Osteocyte (in vitro differentiated cells): ENCODE measurements around the gene POLR1G. TPM values are rescaled to one million over a fixed set of nuclear protein-coding genes. Genes with fewer than 3 reads are reported as not detected.

Source experiments
- DNase-seq: peaks from one replicate; pipeline ENCODE4 v3.0.0; 2021; ENCODE audit warnings: mixed read lengths; ENCODE audit not compliant: unreplicated experiment; ENCODE audit errors: extremely low spot score
- H3K27ac Mint-ChIP-seq: one replicate; pipeline ENCODE4 v1.8.0; 2021; ENCODE audit warnings: mild to moderate bottlenecking, mixed read lengths; ENCODE audit not compliant: unreplicated experiment
- H3K27me3 Mint-ChIP-seq: one replicate; pipeline ENCODE4 v1.8.0; 2021; ENCODE audit warnings: mixed read lengths; ENCODE audit not compliant: unreplicated experiment
- H3K36me3 Mint-ChIP-seq: one replicate; pipeline ENCODE4 v1.8.0; 2021; ENCODE audit warnings: mixed read lengths; ENCODE audit not compliant: unreplicated experiment
- H3K4me1 Mint-ChIP-seq: one replicate; pipeline ENCODE4 v1.8.0; 2021; ENCODE audit warnings: mixed read lengths; ENCODE audit not compliant: unreplicated experiment
- H3K4me3 Mint-ChIP-seq: one replicate; pipeline ENCODE4 v1.8.0; 2021; ENCODE audit warnings: mild to moderate bottlenecking, moderate library complexity, mixed read lengths; ENCODE audit not compliant: unreplicated experiment
- H3K9me3 Mint-ChIP-seq: one replicate; pipeline ENCODE4 v1.8.0; 2021; ENCODE audit warnings: mixed read lengths; ENCODE audit not compliant: unreplicated experiment
- total RNA-seq: library from RNA; stranded (reverse); gene quantifications from 2 replicates; pipeline ENCODE4 v1.2.1, GENCODE V29; 2021
- TF ChIP-seq, protein P1 (sequence below): fragments of 200-600 bp; sonication (generic); IDR thresholded peaks from 2 replicates; pipeline ENCODE4 v1.5.0; 2021; ENCODE audit warnings: antibody characterized with exemption, mild to moderate bottlenecking, moderate library complexity

Gene POLR1G
- total RNA-seq, 1 donor from 2014 or later = 7.6 TPM

- Mint-ChIP-seq H3K4me1 (peaks cover 32% of the 10 kb centered on the region), H3K27me3 (no peaks in the 10 kb centered on the region), H3K36me3 (peaks cover 13% of the 10 kb centered on the region), H3K9me3 (no peaks in the 10 kb centered on the region), H3K4me3 (no peak overlapping the region), H3K27ac (no peak overlapping the region)
- TF ChIP-seq, protein P1, sequence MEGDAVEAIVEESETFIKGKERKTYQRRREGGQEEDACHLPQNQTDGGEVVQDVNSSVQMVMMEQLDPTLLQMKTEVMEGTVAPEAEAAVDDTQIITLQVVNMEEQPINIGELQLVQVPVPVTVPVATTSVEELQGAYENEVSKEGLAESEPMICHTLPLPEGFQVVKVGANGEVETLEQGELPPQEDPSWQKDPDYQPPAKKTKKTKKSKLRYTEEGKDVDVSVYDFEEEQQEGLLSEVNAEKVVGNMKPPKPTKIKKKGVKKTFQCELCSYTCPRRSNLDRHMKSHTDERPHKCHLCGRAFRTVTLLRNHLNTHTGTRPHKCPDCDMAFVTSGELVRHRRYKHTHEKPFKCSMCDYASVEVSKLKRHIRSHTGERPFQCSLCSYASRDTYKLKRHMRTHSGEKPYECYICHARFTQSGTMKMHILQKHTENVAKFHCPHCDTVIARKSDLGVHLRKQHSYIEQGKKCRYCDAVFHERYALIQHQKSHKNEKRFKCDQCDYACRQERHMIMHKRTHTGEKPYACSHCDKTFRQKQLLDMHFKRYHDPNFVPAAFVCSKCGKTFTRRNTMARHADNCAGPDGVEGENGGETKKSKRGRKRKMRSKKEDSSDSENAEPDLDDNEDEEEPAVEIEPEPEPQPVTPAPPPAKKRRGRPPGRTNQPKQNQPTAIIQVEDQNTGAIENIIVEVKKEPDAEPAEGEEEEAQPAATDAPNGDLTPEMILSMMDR = no peak
- DNase-seq = no peak
Observed at GRCh38 chr19:45420871-45421270, 14.4 kb downstream of the POLR1G start.

GRCh38 chr19:45421947-45422498 is 15.6 kb downstream of the POLR1G start:
- Mint-ChIP-seq H3K9me3 (no peaks in the 10 kb centered on the region), H3K27me3 (no peaks in the 10 kb centered on the region), H3K4me3 (peak overlapping the region; percentile 42), H3K4me1 (peaks cover 34% of the 10 kb centered on the region), H3K36me3 (peaks cover 7% of the 10 kb centered on the region), H3K27ac (peak overlapping the region; percentile 20)
- TF ChIP-seq, protein P1 = no peak
- no peak for DNase-seq

GRCh38 chr19:45423033-45423588 is 16.7 kb downstream of the POLR1G start:
- TF ChIP-seq, protein P1 = no peak
- Mint-ChIP-seq H3K27me3 (no peaks in the 10 kb centered on the region), H3K36me3 (peaks cover 3% of the 10 kb centered on the region), H3K4me1 (peaks cover 43% of the 10 kb centered on the region), H3K9me3 (no peaks in the 10 kb centered on the region), H3K4me3 (peak overlapping the region; percentile 93), H3K27ac (peak overlapping the region; percentile 99)
- DNase-seq = no peak

DNA sequence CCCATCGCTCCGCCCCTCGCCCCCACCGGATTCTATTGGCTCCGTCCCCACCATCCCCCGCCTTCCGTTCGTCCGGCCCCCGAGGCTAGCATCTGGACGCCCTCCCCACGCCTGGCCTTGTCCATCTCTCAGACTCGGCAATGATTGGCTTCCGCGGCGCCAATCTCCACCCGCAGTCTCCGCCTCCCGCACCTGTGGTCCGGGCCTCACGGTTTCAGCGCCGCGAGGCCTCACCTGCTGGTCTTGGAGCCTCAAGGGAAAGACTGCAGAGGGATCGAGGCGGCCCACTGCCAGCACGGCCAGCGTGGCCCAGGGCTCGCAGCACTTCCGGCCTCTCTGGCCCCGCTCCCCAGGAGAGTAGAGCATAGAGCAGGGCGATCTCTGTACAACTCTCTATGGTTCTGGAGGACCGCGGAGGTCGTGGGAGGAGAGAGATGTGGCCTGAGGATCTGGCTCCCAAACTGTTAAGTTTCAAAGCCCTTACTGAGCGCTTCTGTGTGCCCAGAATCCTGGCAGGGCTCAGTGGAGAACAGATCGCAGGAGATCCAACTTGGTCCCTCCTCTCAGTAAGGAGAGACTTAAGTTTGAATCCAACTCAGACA is 17.2 kb downstream of the POLR1G start, which contains the start of gene ERCC1:
Gene ERCC1, minus strand, starts transcription at position 329 of the 602 bp plus-strand sequence. CDS start 543 bp downstream, outside the sequence.
- Mint-ChIP-seq H3K36me3 (peaks cover 3% of the 10 kb centered on the region), H3K9me3 (no peaks in the 10 kb centered on the region), H3K27me3 (no peaks in the 10 kb centered on the region), H3K4me1 (peaks cover 47% of the 10 kb centered on the region), H3K4me3 (peak within 1 kb of the TSS; percentile 93), H3K27ac (peak within 1 kb of the TSS; percentile 99)
- peak; percentile 97 for DNase-seq
- TF ChIP-seq, protein P1 = no peak
